Activated CD4-positive, alpha-beta T cell treated with anti-CD3 and anti-CD28 coated beads for 1 hour (primary cell): ENCODE measurements around the gene ECM2.

Experiments used
- DNase-seq: peaks from one replicate; pipeline ENCODE4 v3.0.0-alpha.2; 2020

Gene ECM2

GRCh38 chr9:92455217-92455616 lies 80.6 kb downstream of the ECM2 start:
- DNase-seq, result no peak

- DNase-seq, result no peak
Observed at GRCh38 chr9:92446536-92446935, 89.3 kb downstream of the ECM2 start.
